H9 (cell line): ENCODE measurements around the gene B3GNT2. TPM values are rescaled to one million over a fixed set of nuclear protein-coding genes. Genes with fewer than 3 reads are reported as not detected.
"Not testable (repeated sequence)": the region's sequence is repeated elsewhere in the genome, so short reads cannot be mapped to it uniquely, and the experiment has no call there.

Experiments used
- DNase-seq: peaks from one replicate; pipeline ENCODE4 v3.0.0-alpha.2; 2017
- H2AFZ ChIP-seq: one replicate; pipeline ENCODE4 v1.6.1; 2013; ENCODE audit warnings: mild to moderate bottlenecking, low read length, control low read depth, moderate library complexity
- H2AK5ac ChIP-seq: 2 replicates; pipeline ENCODE4 v1.6.1; 2013; ENCODE audit warnings: low read length, control low read depth, mixed read lengths; ENCODE audit not compliant: insufficient read length
- H2BK120ac ChIP-seq: one replicate; pipeline ENCODE4 v1.6.1; 2013; ENCODE audit warnings: low read depth, mild to moderate bottlenecking, low read length, control low read depth, inconsistent platforms; ENCODE audit not compliant: poor library complexity, severe bottlenecking
- H2BK12ac ChIP-seq: 2 replicates; pipeline ENCODE4 v1.6.1; 2013; ENCODE audit warnings: low read length, control low read depth, mixed read lengths, low read depth; ENCODE audit not compliant: insufficient read length
- H2BK15ac ChIP-seq: 2 replicates; pipeline ENCODE4 v1.6.1; 2013; ENCODE audit warnings: low read depth, low read length, control low read depth
- H2BK20ac ChIP-seq: one replicate; pipeline ENCODE4 v1.6.1; 2013; ENCODE audit warnings: low read depth, mild to moderate bottlenecking, low read length, control low read depth, inconsistent platforms; ENCODE audit not compliant: poor library complexity, severe bottlenecking
- H2BK5ac ChIP-seq: 2 replicates; pipeline ENCODE4 v1.6.1; 2013; ENCODE audit warnings: low read length, control low read depth, mixed read lengths; ENCODE audit not compliant: insufficient read length
- H3K14ac ChIP-seq: 2 replicates; pipeline ENCODE4 v1.6.1; 2013; ENCODE audit warnings: low read length, control low read depth; ENCODE audit not compliant: insufficient read depth
- H3K18ac ChIP-seq: 2 replicates; pipeline ENCODE4 v1.6.1; 2013; ENCODE audit warnings: low read depth, mild to moderate bottlenecking, mixed read lengths, low read length, control low read depth; ENCODE audit not compliant: insufficient read length
- H3K23ac ChIP-seq: 2 replicates; pipeline ENCODE4 v1.6.1; 2013; ENCODE audit warnings: low read length, control low read depth, mixed read lengths, low read depth; ENCODE audit not compliant: insufficient read length
- H3K23me2 ChIP-seq: 2 replicates; pipeline ENCODE4 v1.6.1; 2013; ENCODE audit warnings: low read depth, mild to moderate bottlenecking, mixed read lengths, low read length, control low read depth; ENCODE audit not compliant: insufficient read length, poor library complexity, severe bottlenecking
- H3K27ac ChIP-seq: 2 replicates; pipeline ENCODE4 v1.5.1; 2013; ENCODE audit warnings: low read length, control low read depth, mixed read lengths, low read depth; ENCODE audit not compliant: insufficient read length
- H3K27me3 ChIP-seq: 2 replicates; pipeline ENCODE4 v1.6.1; 2013; ENCODE audit warnings: low read length, control low read depth, inconsistent platforms; ENCODE audit not compliant: insufficient read depth
- H3K4ac ChIP-seq: 2 replicates; pipeline ENCODE4 v1.6.1; 2013; ENCODE audit warnings: low read depth, mild to moderate bottlenecking, control low read depth, inconsistent platforms, low read length, moderate library complexity
- H3K4me1 ChIP-seq: 2 replicates; pipeline ENCODE4 v1.6.1; 2013; ENCODE audit warnings: low read length, control low read depth, inconsistent platforms; ENCODE audit not compliant: insufficient read depth
- H3K4me2 ChIP-seq: 2 replicates; pipeline ENCODE4 v1.6.1; 2013; ENCODE audit warnings: low read length, control low read depth, mixed read lengths; ENCODE audit not compliant: insufficient read length, insufficient read depth
- H3K56ac ChIP-seq: 2 replicates; pipeline ENCODE4 v1.6.1; 2013; ENCODE audit warnings: low read depth, mild to moderate bottlenecking, mixed read lengths, low read length, control low read depth; ENCODE audit not compliant: insufficient read length
- H3K79me1 ChIP-seq: 2 replicates; pipeline ENCODE4 v1.6.1; 2013; ENCODE audit warnings: low read depth, mild to moderate bottlenecking, moderate library complexity, low read length, control low read depth, inconsistent platforms; ENCODE audit not compliant: insufficient read depth, poor library complexity, severe bottlenecking
- H3K79me2 ChIP-seq: 2 replicates; pipeline ENCODE4 v1.6.1; 2013; ENCODE audit warnings: low read length, control low read depth, inconsistent platforms; ENCODE audit not compliant: insufficient read depth
- H3K9ac ChIP-seq: 2 replicates; pipeline ENCODE4 v1.6.1; 2013; ENCODE audit warnings: low read length, control low read depth, mixed read lengths; ENCODE audit not compliant: insufficient read length; ENCODE audit errors: extremely low read depth
- H3K9me3 ChIP-seq: one replicate; pipeline ENCODE4 v1.6.1; 2013; ENCODE audit warnings: low read depth, low read length, inconsistent platforms; ENCODE audit not compliant: control insufficient read depth
- H3T11ph ChIP-seq: one replicate; pipeline ENCODE4 v1.6.1; 2013; ENCODE audit warnings: mild to moderate bottlenecking, low read length, control low read depth, inconsistent platforms
- H4K20me1 ChIP-seq: one replicate; pipeline ENCODE4 v1.6.1; 2013; ENCODE audit not compliant: control insufficient read depth, insufficient read length, insufficient read depth
- H4K5ac ChIP-seq: 2 replicates; pipeline ENCODE4 v1.6.1; 2013; ENCODE audit warnings: low read depth, mild to moderate bottlenecking, mixed read lengths, low read length, control low read depth; ENCODE audit not compliant: insufficient read length
- H4K8ac ChIP-seq: replicated peaks from 2 replicates; pipeline ENCODE4 v1.6.1; 2013; ENCODE audit warnings: low read length, control low read depth, mixed read lengths, low read depth; ENCODE audit not compliant: insufficient read length
- H4K91ac ChIP-seq: 2 replicates; pipeline ENCODE4 v1.6.1; 2013; ENCODE audit warnings: low read depth, mild to moderate bottlenecking, moderate library complexity, mixed read lengths, low read length, control low read depth; ENCODE audit not compliant: insufficient read length
- H3K27ac Mint-ChIP-seq, 3 experiments: 2 replicates in 2 of 3; 3 replicates in 1 of 3; pipeline ENCODE4 v1.8.0; 2020 to 2021; ENCODE audit warnings: mixed read lengths in 3 of 3, mild to moderate bottlenecking in 1 of 3, moderate library complexity in 1 of 3
- H3K27me3 Mint-ChIP-seq: 2 replicates; pipeline ENCODE4 v1.8.0; 2021; ENCODE audit warnings: low read depth, mild to moderate bottlenecking, moderate library complexity, mixed read lengths
- H3K36me3 Mint-ChIP-seq, 3 experiments: 2 replicates in 2 of 3; 3 replicates in 1 of 3; pipeline ENCODE4 v1.8.0; 2020 to 2021; ENCODE audit warnings: low read depth in 3 of 3, mixed read lengths in 3 of 3; ENCODE audit not compliant: insufficient read depth in 1 of 3
- H3K4me1 Mint-ChIP-seq, 2 experiments: 2 replicates each; pipeline ENCODE4 v1.8.0; 2020; ENCODE audit warnings: mixed read lengths in 2 of 2
- H3K4me3 Mint-ChIP-seq, 2 experiments: 2 replicates in 1 of 2; 3 replicates in 1 of 2; pipeline ENCODE4 v1.8.0; 2020 to 2021; ENCODE audit warnings: mild to moderate bottlenecking in 2 of 2, mixed read lengths in 2 of 2, moderate library complexity in 1 of 2
- H3K9me3 Mint-ChIP-seq, 2 experiments: 2 replicates in 1 of 2; 3 replicates in 1 of 2; pipeline ENCODE4 v1.8.0; 2020; ENCODE audit warnings: mild to moderate bottlenecking in 2 of 2, mixed read lengths in 2 of 2, moderate library complexity in 1 of 2
- CTCF ChIP-seq: fragments of 200-600 bp; sonication (generic); conservative IDR thresholded peaks from 3 replicates; pipeline ENCODE4 v1.8.0; 2021; ENCODE audit warnings: antibody characterized with exemption, mild to moderate bottlenecking
- WGBS: extraction: QIAGEN DNeasy Blood & Tissue Kit; methylation state at CpG from one replicate; pipeline ENCODE4 v1.1.7; 2013; ENCODE audit warnings: missing lambda C conversion rate, low lambda C conversion rate, mixed read lengths; ENCODE audit not compliant: insufficient read length; ENCODE audit errors: extremely low coverage; 5-methylcytosine and 5-hydroxymethylcytosine counted together
- long read RNA-seq: library from polyadenylated mRNA; unstranded; transcript quantifications from one replicate; pipeline ENCODE4 v2.0.0, GENCODE V29; 2020
- total RNA-seq: library from RNA; stranded (reverse); gene quantifications from 2 replicates; pipeline ENCODE4 v1.2.1, GENCODE V29; 2021

The B3GNT2 gene
- 53.1 and 55.3 TPM in 2 replicates for total RNA-seq
- long read RNA-seq, transcript B3GNT2-201 (2 exons, 2,763 nt): major isoform, 412 of 430 reads
- long read RNA-seq, partial matches to known transcripts: 17 of 430 reads
- long read RNA-seq, other reads (novel, unspliced or antisense): 1 of 430 reads

DNA sequence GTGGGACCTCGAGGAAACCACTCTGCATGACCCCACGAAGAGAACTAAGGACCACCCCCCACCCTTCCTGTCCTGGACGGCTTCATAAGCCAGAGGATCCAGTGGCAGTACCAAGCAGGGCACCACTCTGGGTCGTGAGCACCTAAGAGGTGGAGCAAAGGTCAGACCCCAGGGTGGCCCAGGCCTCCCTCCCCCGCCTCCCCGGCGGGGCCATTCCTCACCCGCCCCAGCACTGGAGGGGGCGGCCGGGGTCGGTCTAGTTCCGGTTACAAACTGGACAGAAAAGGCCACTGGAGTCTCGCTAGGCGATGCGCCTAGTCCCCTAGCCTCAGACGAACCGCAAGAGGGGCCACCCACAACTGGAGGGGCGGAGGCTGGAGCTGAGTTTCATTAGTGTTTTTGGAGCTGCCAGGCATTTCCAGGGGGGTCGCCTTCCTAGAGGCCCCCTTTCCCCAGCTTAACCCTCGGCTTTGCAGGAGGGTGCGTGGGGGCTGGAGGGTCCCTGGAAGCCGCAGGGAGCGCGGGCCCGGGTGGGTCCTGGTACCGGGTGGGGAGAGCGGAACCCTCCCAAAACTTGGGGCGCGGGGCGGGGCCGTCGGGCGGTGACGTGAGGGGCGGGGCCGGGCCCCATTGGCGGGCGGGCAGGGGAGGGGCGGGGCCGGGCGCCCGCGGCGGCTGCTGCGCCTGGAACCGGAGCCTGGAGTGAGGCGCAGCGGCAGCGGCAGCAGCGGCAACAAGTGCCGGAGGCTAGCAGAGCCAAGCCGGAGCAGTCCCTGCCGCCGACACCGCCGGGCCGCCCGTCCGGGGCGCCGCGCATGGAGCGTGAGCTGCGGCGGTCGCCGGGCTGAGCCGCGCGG lies at the start of gene B3GNT2:
Gene B3GNT2, plus strand, starts transcription at position 695 of the 857 bp plus-strand sequence. CDS start 26,106 bp downstream, outside the sequence.
- H3K27me3 Mint-ChIP-seq: peaks cover 3% of the 10 kb centered on the region
- no peak within 1 kb of the TSS for H4K8ac ChIP-seq
- no peak within 1 kb of the TSS for H2BK5ac ChIP-seq
- H2BK12ac ChIP-seq: no peak within 1 kb of the TSS
- H4K91ac ChIP-seq: no peak within 1 kb of the TSS
- peak within 1 kb of the TSS; percentile 18 to 82 (median 66); a peak in 3 of 7 replicates for H3K27ac Mint-ChIP-seq
- peak within 1 kb of the TSS; percentile 70 for H3K9ac ChIP-seq
- H3K18ac ChIP-seq: peak within 1 kb of the TSS; percentile 66
- peaks cover 33 to 37% of the 10 kb centered on the region in 2 experiments for H3K4me1 Mint-ChIP-seq
- peaks cover 4 to 7% of the 10 kb centered on the region in 2 experiments; a peak in 3 of 5 replicates for H3K9me3 Mint-ChIP-seq
- peaks cover 31% of the 10 kb centered on the region for H3K79me2 ChIP-seq
- no peak for TF ChIP-seq CTCF
- no peaks in the 10 kb centered on the region for H4K20me1 ChIP-seq
- H2BK20ac ChIP-seq: no peak within 1 kb of the TSS
- no peak within 1 kb of the TSS for H2BK120ac ChIP-seq
- peaks cover 0 to 6% (median 5%) of the 10 kb centered on the region in 3 experiments; a peak in 4 of 7 replicates for H3K36me3 Mint-ChIP-seq
- H3T11ph ChIP-seq: no peak within 1 kb of the TSS
- no peak within 1 kb of the TSS for H2BK15ac ChIP-seq
- WGBS: no CpG with 5 or more reads among the region's 70 CpGs
- H3K27me3 ChIP-seq: no peaks in the 10 kb centered on the region
- H2AK5ac ChIP-seq: no peak within 1 kb of the TSS
- peaks cover 9% of the 10 kb centered on the region for H3K23me2 ChIP-seq
- no peaks in the 10 kb centered on the region for H3K9me3 ChIP-seq
- DNase-seq: peak; percentile 80
- no peaks in the 10 kb centered on the region for H3K79me1 ChIP-seq
- no peak within 1 kb of the TSS for H2AFZ ChIP-seq
- 0 out of 2 replicates have a peak, but pooled peaks cover 2% of the 10 kb centered on the region for H3K4me1 ChIP-seq
- no peak within 1 kb of the TSS for H4K5ac ChIP-seq
- H3K23ac ChIP-seq: no peak within 1 kb of the TSS
- peak within 1 kb of the TSS; percentile 74 for H3K14ac ChIP-seq
- H3K4ac ChIP-seq: no peak within 1 kb of the TSS
- peak within 1 kb of the TSS; percentile 36 for H3K4me2 ChIP-seq
- H3K4me3 Mint-ChIP-seq: peak within 1 kb of the TSS; percentile 89 to 91
- H3K56ac ChIP-seq: no peak within 1 kb of the TSS
- no peak within 1 kb of the TSS for H3K27ac ChIP-seq

DNA sequence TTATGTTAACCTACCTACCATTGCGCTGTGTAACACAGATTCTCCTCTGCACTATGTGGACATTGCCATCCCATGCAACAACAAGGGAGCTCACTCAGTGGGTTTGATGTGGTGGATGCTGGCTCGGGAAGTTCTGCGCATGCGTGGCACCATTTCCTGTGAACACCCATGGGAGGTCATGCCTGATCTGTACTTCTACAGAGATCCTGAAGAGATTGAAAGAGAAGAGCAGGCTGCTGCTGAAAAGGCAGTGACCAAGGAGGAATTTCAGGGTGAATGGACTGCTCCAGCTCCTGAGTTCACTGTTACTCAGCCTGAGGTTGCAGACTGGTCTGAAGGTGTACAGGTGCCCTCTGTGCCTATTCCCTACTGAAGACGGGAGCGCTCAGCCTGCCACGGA lies 49.1 kb upstream of the B3GNT2 start:
- H2BK5ac ChIP-seq, H3K4ac ChIP-seq, H3K79me1 ChIP-seq, H3K27me3 Mint-ChIP-seq, H3K4me2 ChIP-seq, H2BK120ac ChIP-seq, H3K27ac Mint-ChIP-seq, H3K23ac ChIP-seq, H3K27ac ChIP-seq, H2AFZ ChIP-seq, H3K36me3 Mint-ChIP-seq, H3K9ac ChIP-seq, H4K20me1 ChIP-seq, H3K14ac ChIP-seq, H3T11ph ChIP-seq, H3K9me3 ChIP-seq, H2BK20ac ChIP-seq, DNase-seq, H2BK12ac ChIP-seq, H4K91ac ChIP-seq, H3K56ac ChIP-seq, H3K79me2 ChIP-seq, H3K9me3 Mint-ChIP-seq, H3K23me2 ChIP-seq, H2AK5ac ChIP-seq, H3K27me3 ChIP-seq, H2BK15ac ChIP-seq, H3K4me1 ChIP-seq, H4K5ac ChIP-seq, H3K4me3 Mint-ChIP-seq, H3K18ac ChIP-seq, H4K8ac ChIP-seq: not testable (repeated sequence)
- peaks cover 23 to 31% of the 10 kb centered on the region in 2 experiments for H3K4me1 Mint-ChIP-seq
- no CpG with 5 or more reads among the region's 7 CpGs for WGBS
